Panc1 (cell line): Measurements from ENCODE around the gene AP5S1.

Experiments used
- TF ChIP-seq, protein P1 (sequence below), 2 experiments: IDR thresholded peaks; 2 replicates each; pipeline ENCODE4 v1.6.1; 2011 to 2012; ENCODE audit warnings: low read depth in 2 of 2, control low read depth in 1 of 2, low read length in 1 of 2, mild to moderate bottlenecking in 1 of 2, moderate library complexity in 1 of 2; ENCODE audit not compliant: insufficient read depth in 1 of 2
- TF ChIP-seq, protein P2 (sequence below): fragments of 450-650 bp; IDR thresholded peaks from 2 replicates; pipeline ENCODE4 v1.5.1; 2017; ENCODE audit warnings: mild to moderate bottlenecking

DNA sequence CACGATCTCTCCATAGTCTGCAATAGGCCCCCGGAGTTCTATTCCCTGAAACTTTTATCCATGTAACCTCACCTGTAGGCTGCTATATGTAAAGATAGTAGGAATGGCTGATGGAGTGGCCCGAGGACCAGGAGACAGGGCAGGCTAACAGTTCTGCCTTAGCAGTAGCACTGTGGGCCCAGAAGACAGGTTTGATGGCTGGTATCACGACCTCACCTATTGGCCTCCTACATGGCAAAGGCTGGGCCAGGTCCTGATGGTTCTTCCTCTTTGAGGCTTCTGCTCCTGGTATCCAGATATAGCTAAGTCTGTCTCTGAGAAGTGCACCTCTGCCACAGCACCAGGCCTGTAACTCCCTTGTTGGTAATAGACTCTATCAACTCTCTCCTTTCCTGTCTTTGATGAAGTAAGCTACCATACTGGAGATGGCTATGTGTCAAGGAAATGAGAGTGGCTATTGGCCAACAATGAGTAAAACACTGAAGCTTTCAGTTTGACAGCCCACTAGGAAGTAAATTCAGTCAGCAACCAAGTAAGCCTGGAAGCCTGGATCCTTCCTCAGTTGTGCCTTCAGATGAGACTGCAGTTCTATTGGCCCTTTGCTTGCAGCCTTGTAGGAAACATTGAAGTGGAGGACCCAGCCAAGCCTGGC is 44.8 kb upstream of the AP5S1 start:
- TF ChIP-seq, protein P1, sequence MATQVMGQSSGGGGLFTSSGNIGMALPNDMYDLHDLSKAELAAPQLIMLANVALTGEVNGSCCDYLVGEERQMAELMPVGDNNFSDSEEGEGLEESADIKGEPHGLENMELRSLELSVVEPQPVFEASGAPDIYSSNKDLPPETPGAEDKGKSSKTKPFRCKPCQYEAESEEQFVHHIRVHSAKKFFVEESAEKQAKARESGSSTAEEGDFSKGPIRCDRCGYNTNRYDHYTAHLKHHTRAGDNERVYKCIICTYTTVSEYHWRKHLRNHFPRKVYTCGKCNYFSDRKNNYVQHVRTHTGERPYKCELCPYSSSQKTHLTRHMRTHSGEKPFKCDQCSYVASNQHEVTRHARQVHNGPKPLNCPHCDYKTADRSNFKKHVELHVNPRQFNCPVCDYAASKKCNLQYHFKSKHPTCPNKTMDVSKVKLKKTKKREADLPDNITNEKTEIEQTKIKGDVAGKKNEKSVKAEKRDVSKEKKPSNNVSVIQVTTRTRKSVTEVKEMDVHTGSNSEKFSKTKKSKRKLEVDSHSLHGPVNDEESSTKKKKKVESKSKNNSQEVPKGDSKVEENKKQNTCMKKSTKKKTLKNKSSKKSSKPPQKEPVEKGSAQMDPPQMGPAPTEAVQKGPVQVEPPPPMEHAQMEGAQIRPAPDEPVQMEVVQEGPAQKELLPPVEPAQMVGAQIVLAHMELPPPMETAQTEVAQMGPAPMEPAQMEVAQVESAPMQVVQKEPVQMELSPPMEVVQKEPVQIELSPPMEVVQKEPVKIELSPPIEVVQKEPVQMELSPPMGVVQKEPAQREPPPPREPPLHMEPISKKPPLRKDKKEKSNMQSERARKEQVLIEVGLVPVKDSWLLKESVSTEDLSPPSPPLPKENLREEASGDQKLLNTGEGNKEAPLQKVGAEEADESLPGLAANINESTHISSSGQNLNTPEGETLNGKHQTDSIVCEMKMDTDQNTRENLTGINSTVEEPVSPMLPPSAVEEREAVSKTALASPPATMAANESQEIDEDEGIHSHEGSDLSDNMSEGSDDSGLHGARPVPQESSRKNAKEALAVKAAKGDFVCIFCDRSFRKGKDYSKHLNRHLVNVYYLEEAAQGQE (IDR thresholded peaks at IDR 0.05; ENCODE audit: insufficient read depth in 1 of 2, low read depth in 2 of 2, low read length in 1 of 2), result no peak
- TF ChIP-seq, protein P2, sequence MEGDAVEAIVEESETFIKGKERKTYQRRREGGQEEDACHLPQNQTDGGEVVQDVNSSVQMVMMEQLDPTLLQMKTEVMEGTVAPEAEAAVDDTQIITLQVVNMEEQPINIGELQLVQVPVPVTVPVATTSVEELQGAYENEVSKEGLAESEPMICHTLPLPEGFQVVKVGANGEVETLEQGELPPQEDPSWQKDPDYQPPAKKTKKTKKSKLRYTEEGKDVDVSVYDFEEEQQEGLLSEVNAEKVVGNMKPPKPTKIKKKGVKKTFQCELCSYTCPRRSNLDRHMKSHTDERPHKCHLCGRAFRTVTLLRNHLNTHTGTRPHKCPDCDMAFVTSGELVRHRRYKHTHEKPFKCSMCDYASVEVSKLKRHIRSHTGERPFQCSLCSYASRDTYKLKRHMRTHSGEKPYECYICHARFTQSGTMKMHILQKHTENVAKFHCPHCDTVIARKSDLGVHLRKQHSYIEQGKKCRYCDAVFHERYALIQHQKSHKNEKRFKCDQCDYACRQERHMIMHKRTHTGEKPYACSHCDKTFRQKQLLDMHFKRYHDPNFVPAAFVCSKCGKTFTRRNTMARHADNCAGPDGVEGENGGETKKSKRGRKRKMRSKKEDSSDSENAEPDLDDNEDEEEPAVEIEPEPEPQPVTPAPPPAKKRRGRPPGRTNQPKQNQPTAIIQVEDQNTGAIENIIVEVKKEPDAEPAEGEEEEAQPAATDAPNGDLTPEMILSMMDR, result no peak
